ENCODE data around the gene CEP85L.
A peak's percentile ranks its signal among the peaks of the same experiment; 100 is the strongest.

Gene CEP85L

DNA sequence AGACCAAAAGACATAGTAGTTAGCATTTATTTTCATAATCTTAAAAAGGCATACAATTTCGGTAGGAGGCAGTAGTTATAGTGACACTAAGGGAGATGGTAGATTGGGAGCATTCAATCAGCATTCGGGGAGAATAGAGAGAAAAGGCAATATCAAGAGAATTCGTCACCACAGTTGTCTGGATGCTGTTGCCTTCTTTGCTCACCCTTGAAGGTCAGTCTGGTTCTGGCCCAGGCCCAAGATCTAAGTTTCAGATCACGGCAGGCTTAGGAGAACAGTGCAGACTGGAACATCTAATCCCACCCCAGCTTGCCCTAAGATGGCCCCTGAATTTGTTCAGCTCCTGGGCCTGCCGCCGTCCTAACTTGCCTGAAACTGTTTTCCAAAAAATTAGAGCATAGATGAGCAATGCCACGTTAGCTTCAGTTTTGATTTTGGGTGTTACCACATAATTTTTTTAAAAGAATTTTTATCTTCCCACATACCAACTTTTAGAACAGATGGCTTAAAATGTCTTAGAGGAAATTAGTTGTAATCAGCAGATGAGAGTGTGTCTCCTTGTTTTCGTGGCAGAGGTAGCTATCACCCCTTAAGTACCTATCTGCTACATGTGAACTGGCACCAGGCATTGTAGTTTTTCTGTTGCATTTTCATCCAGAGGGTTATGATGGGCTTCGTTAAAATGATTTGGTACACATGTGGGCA lies 8.3 kb upstream of the CEP85L start:
- DNase-seq, result no peak

DNA sequence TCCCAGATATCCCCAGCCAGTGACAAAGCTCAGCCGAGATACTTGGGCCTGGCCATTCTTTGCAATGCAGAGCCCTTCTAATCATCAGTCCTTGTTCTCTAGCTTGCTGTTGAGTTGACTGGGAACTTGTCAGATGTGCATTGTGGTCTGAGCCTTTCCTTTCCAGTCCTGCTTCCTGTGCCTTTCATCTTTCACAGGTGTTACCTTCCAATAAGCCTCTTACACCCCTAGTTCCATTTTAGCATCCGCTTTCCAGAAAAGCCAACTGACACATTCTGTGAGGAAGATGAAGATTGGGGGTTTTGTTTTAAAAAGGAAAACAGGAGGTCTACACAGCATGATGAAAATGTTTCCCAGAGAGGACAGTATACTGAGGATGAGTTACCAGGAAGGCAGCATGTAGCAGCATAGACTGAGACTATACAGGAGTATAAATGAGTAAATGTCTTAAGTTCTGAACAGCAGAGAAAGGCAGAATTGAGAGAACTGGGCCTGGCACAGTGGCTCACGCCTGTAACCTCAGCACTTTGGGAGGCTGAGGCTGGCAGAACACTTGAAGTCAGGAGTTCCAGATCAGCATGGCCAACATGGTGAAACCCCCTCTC lies 5.6 kb upstream of the CEP85L start:
- DNase-seq, result peak; percentile 57

DNA sequence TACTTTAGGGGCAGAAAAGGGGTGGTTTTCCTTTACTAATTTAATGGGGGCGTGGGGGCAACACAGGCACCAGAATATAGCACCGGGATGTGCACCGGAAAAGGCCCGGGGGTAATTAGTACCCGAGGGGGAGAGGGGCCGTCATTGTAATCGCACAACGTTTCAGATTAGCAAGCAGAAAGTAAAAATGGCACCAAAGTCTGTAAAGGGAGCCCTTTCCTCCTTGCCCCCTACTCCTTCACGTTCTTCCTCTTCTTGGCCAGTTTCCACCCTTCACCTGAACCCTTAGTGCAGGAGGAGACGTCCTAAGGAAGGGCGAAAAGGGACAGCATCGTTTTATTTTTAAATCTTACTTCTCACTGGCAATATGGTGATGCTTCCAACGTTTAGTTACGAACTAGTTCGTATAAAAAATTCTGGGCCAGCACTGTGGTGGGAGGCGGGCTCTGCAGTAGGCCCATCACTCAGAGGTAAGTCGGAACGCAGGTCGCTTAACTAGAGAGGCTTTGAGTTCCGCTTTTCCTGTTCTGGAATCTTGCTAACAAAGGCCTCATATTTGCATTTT lies 742 bp upstream of the CEP85L start:
- DNase-seq, result no peak

GRCh38 chr6:118650582-118651281 lies 659 bp downstream of the CEP85L start:
- DNase-seq, result peak; percentile 43

DNA sequence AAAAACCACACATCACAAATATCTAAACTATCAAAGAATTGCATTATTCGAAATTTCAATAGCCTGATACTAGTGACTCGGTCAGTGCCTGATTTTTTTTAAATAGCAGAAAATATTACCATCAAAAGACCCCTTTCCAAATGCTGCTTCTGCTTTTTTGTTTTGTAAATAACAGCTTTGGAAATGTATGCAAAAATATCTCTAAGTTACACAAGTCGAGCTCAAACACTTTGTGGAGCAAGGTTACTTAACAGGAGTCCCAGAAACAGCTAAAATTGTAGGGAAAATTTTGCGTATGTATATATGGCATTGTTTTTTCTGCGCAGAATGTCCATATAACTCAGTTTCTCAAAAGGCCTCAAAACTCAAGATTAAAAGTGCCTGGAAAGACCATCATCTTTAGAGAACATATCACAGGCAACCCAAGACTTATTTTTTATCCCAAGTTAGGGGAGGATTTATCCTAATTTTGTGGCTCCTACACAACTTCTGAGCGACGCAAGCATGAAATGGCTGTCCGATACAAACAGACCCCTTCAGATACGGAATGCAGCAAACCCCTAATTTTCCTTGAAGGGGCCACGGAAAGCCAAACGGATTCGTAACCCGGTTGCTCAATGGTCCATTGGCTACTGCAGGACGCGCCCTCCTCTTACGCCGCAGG lies 1.3 kb downstream of the CEP85L start:
- DNase-seq, result no peak

- DNase-seq, result no peak
Observed at GRCh38 chr6:118648866-118649554, 2.4 kb downstream of the CEP85L start.

GRCh38 chr6:118646977-118647376 lies 4.4 kb downstream of the CEP85L start:
- DNase-seq, result no peak

GRCh38 chr6:118645395-118645794 lies 6.0 kb downstream of the CEP85L start:
- DNase-seq, result no peak

DNA sequence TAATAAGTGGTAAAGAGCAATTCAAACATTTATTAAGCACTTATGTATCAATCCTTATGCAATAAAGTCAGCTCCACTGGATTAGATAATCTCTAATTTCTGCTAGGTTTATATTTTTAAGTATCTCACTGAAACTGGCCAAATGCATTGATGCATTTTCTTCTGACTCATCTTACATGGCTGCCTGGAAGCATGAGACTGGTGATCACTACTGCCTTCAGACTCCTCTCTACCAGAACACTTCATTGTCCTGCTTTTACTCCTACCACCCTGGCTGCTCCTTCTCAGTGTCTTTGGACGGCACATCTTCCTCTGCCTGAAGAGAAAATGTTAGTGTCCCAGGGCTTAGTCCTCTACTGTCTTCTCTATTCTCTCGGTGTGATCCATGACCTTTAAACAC lies 7.4 kb downstream of the CEP85L start:
- DNase-seq, result no peak

- no peak for DNase-seq
Observed at GRCh38 chr6:118641042-118641441, 10.3 kb downstream of the CEP85L start.

DNA sequence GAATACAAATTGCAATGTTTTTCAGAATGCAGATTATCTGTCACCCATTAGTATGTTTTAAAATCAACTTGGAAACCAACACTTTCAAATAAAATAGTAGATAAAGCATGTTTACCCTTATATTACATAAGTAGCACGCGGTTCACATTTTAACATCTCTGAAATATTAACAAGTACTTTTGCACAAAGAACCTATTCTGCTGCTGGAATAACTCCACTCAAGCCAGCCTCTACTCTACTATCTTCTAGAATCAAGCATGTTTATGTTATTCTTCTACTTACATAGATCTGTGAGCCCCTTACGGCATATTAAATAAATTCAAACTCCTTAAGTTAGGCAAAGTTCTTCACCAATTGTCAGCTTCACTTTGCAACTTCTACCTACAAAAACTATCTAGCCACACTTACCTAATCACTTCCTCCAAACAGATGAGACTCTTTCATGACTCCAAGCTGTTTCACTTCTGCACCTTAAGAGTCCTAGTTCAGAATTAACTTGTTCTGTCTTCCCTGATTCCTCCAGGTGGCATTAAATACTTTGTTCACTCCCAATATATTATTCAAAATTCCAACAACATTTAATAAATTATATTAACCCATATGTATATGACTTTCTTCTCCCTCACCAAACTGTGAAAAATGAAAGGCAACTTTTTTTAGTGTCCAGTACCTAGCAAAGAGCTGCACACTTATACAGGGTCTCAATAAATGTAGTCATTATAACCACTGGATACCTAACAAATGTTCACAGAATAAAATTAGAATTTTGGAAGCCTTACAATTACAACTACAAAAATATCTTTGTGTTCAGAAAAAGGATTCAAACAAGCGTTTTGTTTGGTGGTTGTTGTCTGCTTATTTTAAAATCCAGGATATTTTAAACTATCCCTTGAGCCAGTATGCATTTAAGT lies 12.1 kb downstream of the CEP85L start:
- peak; percentile 19 for DNase-seq

DNA sequence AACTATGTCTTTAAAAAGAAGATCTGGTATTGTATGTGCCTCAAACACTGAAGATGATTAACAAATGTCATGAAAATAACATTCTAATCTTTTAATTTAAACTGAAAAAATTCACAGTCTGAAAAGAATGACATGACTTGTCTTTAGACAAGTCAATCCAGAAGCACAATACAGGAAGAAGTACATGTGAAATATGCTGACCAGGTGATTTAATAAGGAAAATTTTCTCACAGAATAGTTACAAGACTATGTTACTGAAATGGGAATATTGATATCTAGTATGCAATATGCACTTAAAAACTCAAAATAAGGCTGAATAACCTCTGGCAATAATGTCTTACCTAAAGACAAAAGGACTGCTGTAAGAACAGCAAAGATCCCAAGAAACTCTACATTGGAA lies 13.1 kb downstream of the CEP85L start:
- no peak for DNase-seq

DNA sequence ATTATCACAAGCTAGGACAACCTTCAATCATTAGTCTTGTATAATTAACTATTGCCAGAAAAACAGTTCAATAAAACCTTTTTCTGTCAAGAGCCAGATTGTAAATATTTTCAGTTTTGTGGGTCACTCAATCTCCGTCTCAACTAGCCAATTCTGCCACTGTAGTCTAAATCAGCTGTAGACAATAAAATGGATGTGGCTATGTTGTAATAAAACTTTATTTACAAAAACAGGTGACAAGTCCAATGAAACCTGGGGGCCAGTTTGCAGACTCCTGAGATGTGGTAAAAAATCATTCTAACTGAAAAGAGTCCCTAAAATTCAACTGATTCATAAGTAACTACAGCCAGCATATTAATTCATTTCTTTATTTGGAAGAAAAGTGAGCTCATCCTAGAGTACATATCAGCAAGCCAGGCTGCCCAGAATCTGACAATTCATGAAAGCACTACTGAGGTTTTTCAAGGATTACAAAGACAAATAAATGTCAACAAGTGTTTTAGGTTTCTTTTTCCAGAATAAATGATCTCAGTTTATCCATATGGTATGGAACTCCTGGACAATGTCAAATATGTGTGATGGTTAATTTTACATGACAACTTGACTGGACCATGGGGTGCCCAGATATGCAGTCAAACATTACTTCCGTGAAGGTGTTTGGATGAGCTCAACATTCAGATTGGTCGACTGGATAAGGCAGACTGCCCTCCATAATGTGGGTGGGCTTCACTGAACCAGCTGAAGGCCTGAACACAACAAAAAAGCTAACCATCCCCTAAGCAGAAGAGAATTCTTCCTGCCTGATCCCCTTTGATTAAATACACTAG lies 15.3 kb downstream of the CEP85L start:
- no peak for DNase-seq

DNA sequence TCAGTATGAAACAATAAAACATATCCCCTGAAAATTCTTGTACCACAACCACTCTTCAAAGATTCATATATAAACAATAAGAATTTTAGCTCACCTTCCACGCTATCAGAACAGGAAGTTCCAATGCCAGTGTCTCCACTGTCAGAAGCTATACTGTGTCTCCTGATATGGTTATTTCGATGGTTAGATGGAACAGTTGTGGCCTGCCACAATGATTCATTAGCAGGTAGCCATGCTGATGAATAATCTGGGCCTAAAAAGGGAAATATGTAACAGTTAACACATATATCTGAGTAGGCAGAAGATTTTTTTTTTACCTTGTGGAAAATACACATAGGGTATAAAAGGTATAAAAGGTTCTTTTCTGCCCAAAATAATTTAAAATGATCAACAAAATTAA lies 19.0 kb downstream of the CEP85L start:
- DNase-seq, result no peak

DNA sequence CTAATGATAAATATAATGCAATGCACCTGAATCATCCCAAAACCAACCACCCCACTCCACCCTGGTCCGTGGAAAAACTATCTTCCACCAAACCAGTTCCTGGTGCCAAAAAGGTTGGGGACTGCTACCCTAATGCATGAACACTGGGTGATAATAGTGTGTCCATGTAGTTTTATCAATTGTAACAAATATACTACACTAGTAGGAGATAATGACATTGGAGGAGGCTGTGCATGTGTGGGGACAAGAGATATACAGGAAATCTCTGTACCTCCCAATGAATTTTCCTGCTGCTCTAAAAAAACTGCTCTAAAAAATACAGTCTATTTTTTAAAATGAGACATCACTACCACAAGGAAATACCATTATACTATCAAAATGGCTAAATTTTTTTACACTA lies 20.5 kb downstream of the CEP85L start:
- DNase-seq, result no peak

DNA sequence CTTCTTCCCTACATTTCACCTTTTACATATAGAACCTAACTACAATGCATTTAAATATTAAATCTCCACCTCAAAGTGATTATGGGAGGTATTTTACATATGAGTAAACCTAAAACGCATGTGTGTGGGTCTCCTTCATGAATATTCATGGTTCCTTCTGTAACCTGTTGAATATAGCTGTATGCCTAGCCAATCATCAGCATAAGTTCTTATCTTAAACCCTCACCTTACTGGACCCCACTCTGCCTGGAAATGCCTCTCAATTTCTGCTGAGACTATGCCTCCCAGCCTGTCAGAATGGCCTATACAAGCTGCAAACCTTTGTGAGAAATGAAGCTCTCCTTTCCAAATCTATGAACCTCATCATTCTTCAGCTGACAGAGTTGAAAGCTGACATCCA lies 21.3 kb downstream of the CEP85L start:
- no peak for DNase-seq

DNA sequence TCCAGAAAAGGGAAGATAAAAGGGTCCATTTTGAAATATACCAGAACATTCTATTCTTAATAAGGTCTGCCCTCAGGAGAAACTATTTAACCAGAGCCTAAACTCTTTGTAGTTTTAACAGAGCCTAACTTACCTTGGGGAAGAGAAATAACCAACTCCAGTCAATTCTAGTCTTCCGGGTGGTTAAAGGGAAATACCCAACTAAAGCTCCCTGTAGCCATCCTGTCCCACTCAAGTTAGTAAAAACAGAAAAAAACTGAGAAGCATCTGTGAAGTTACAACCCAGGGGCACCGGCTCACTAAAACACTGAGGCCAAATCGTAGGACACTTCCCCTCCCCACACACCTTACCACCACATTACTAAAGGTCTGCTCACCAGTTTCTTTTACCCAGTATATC lies 23.7 kb downstream of the CEP85L start:
- no peak for DNase-seq

DNA sequence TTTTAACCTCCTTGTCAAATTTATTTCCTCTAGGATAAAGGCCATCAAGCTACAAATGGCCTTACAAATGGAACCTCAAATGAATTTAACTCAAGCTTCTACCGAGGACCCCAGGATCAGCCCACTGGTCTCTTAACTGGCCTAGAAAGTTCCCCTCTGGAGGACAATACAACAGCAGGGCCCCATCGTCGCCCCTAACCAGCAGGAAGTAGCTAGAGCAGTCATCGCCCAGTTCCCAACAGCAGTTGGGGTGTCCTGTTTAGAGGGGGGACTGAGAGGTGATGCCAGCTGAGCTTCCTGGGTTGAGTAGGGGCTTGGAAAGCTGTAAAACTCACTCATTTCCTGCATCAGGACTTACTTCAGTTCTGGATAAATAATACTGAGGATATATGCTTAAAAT lies 25.6 kb downstream of the CEP85L start:
- DNase-seq, result no peak

DNA sequence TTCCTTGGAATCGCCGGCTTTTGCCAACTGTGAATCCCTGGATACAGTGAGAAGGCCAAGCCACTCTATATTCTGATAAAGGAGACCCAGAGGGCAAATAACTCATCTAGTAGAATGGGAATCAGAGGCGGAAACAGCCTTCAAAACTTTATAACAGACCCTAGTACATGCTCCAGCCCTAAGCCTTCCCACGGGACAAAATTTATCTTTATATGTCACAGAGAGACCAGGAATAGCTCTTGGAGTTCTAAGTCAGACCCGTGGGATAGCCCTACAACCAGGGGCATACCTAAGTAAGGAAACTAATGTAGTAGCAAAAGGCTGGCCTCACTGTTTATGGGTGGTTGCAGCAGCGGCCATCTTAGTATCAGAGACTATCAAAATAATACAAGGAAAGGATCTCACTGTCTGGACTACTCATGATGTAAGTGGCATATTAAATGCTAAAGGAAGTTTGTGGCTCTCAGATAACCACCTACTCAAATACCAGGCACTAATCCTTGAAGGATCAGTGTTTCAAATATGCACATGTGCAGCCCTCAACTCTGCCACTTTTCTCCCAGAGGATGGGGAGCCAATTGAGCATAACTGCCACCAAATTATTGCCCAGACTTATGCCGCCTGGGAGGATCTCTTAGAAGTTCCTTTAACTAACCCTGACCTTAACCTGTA lies 29.5 kb downstream of the CEP85L start:
- no peak for DNase-seq

GRCh38 chr6:118620202-118620601 lies 31.2 kb downstream of the CEP85L start:
- no peak for DNase-seq

All from CD4-positive, alpha-beta T cell treated with Interleukin-12 subunit alpha and Interleukin-12 subunit beta, for 1 hour (primary cell).